ENCODE results near the gene PPP1R9A.
A peak's percentile ranks its signal among the peaks of the same experiment; 100 is the strongest.

PPP1R9A gene

GRCh38 chr7:95250571-95250970, 343.2 kb downstream of the PPP1R9A start:
- H3K4me3 ChIP-seq (ENCODE audit: low read length), result no peak overlapping the region
- no peaks in the 10 kb centered on the region for H3K27me3 ChIP-seq (replicated peaks; ENCODE audit: control insufficient read depth, insufficient read depth, low read length)
- DNase-seq (ENCODE audit: low read depth), result no peak
- no peak overlapping the region for H3K9ac ChIP-seq (ENCODE audit: low read length)
- no peaks in the 10 kb centered on the region for H3K36me3 ChIP-seq (ENCODE audit: control insufficient read depth, insufficient read depth, low read length, severe bottlenecking)
- no peaks in the 10 kb centered on the region for H3K9me3 ChIP-seq (ENCODE audit: control insufficient read depth, low read length)
- no peaks in the 10 kb centered on the region for H3K4me1 ChIP-seq (ENCODE audit: control insufficient read depth, insufficient read depth, low read length)

GRCh38 chr7:95251966-95252365, 344.6 kb downstream of the PPP1R9A start:
- no peaks in the 10 kb centered on the region for H3K9me3 ChIP-seq (ENCODE audit: control insufficient read depth, low read length)
- H3K4me1 ChIP-seq (ENCODE audit: control insufficient read depth, insufficient read depth, low read length), result no peaks in the 10 kb centered on the region
- no peak overlapping the region for H3K4me3 ChIP-seq (ENCODE audit: low read length)
- no peak overlapping the region for H3K9ac ChIP-seq (ENCODE audit: low read length)
- DNase-seq (ENCODE audit: low read depth), result no peak
- H3K27me3 ChIP-seq (replicated peaks; ENCODE audit: control insufficient read depth, insufficient read depth, low read length), result no peaks in the 10 kb centered on the region
- no peaks in the 10 kb centered on the region for H3K36me3 ChIP-seq (ENCODE audit: control insufficient read depth, insufficient read depth, low read length, severe bottlenecking)

- no peak for DNase-seq (ENCODE audit: low read depth)
- H3K4me1 ChIP-seq (ENCODE audit: control insufficient read depth, insufficient read depth, low read length), result no peaks in the 10 kb centered on the region
- no peak overlapping the region for H3K9ac ChIP-seq (ENCODE audit: low read length)
- no peaks in the 10 kb centered on the region for H3K27me3 ChIP-seq (replicated peaks; ENCODE audit: control insufficient read depth, insufficient read depth, low read length)
- no peak overlapping the region for H3K4me3 ChIP-seq (ENCODE audit: low read length)
- no peaks in the 10 kb centered on the region for H3K9me3 ChIP-seq (ENCODE audit: control insufficient read depth, low read length)
- no peaks in the 10 kb centered on the region for H3K36me3 ChIP-seq (ENCODE audit: control insufficient read depth, insufficient read depth, low read length, severe bottlenecking)
These were observed 346.6 kb downstream of the PPP1R9A start for GRCh38 chr7:95253986-95254385.

- no peaks in the 10 kb centered on the region for H3K36me3 ChIP-seq (ENCODE audit: control insufficient read depth, insufficient read depth, low read length, severe bottlenecking)
- H3K4me3 ChIP-seq (ENCODE audit: low read length), result no peak overlapping the region
- no peaks in the 10 kb centered on the region for H3K27me3 ChIP-seq (replicated peaks; ENCODE audit: control insufficient read depth, insufficient read depth, low read length)
- H3K4me1 ChIP-seq (ENCODE audit: control insufficient read depth, insufficient read depth, low read length), result no peaks in the 10 kb centered on the region
- no peak overlapping the region for H3K9ac ChIP-seq (ENCODE audit: low read length)
- no peaks in the 10 kb centered on the region for H3K9me3 ChIP-seq (ENCODE audit: control insufficient read depth, low read length)
- DNase-seq (ENCODE audit: low read depth), result no peak
These were observed 348.3 kb downstream of the PPP1R9A start for GRCh38 chr7:95255691-95256090.

GRCh38 chr7:95261895-95262415, 354.6 kb downstream of the PPP1R9A start:
- Histone ChIP-seq H3K4me3 (ENCODE audit: low read length) (no peak overlapping the region), H3K9ac (ENCODE audit: low read length) (no peak overlapping the region), H3K36me3 (ENCODE audit: control insufficient read depth, insufficient read depth, low read length, severe bottlenecking) (no peaks in the 10 kb centered on the region), H3K27me3 (replicated peaks; ENCODE audit: control insufficient read depth, insufficient read depth, low read length) (no peaks in the 10 kb centered on the region), H3K4me1 (ENCODE audit: control insufficient read depth, insufficient read depth, low read length) (no peaks in the 10 kb centered on the region), H3K9me3 (ENCODE audit: control insufficient read depth, low read length) (no peaks in the 10 kb centered on the region)
- DNase-seq (ENCODE audit: low read depth), result no peak

GRCh38 chr7:95262875-95263274, 355.5 kb downstream of the PPP1R9A start:
- no peaks in the 10 kb centered on the region for H3K9me3 ChIP-seq (ENCODE audit: control insufficient read depth, low read length)
- DNase-seq (ENCODE audit: low read depth), result no peak
- no peak overlapping the region for H3K4me3 ChIP-seq (ENCODE audit: low read length)
- no peaks in the 10 kb centered on the region for H3K36me3 ChIP-seq (ENCODE audit: control insufficient read depth, insufficient read depth, low read length, severe bottlenecking)
- no peak overlapping the region for H3K9ac ChIP-seq (ENCODE audit: low read length)
- H3K4me1 ChIP-seq (ENCODE audit: control insufficient read depth, insufficient read depth, low read length), result no peaks in the 10 kb centered on the region
- no peaks in the 10 kb centered on the region for H3K27me3 ChIP-seq (replicated peaks; ENCODE audit: control insufficient read depth, insufficient read depth, low read length)

GRCh38 chr7:95263785-95264362, 356.5 kb downstream of the PPP1R9A start:
- H3K27me3 ChIP-seq (replicated peaks; ENCODE audit: control insufficient read depth, insufficient read depth, low read length), result no peaks in the 10 kb centered on the region
- no peak overlapping the region for H3K9ac ChIP-seq (ENCODE audit: low read length)
- no peaks in the 10 kb centered on the region for H3K4me1 ChIP-seq (ENCODE audit: control insufficient read depth, insufficient read depth, low read length)
- no peaks in the 10 kb centered on the region for H3K9me3 ChIP-seq (ENCODE audit: control insufficient read depth, low read length)
- no peak for DNase-seq (ENCODE audit: low read depth)
- no peak overlapping the region for H3K4me3 ChIP-seq (ENCODE audit: low read length)
- no peaks in the 10 kb centered on the region for H3K36me3 ChIP-seq (ENCODE audit: control insufficient read depth, insufficient read depth, low read length, severe bottlenecking)

GRCh38 chr7:95264363-95264891, 357.0 kb downstream of the PPP1R9A start:
- H3K36me3 ChIP-seq (ENCODE audit: control insufficient read depth, insufficient read depth, low read length, severe bottlenecking), result no peaks in the 10 kb centered on the region
- H3K9ac ChIP-seq (ENCODE audit: low read length), result no peak overlapping the region
- H3K9me3 ChIP-seq (ENCODE audit: control insufficient read depth, low read length), result no peaks in the 10 kb centered on the region
- no peak overlapping the region for H3K4me3 ChIP-seq (ENCODE audit: low read length)
- peak; percentile 38 for DNase-seq (ENCODE audit: low read depth)
- H3K4me1 ChIP-seq (ENCODE audit: control insufficient read depth, insufficient read depth, low read length), result no peaks in the 10 kb centered on the region
- no peaks in the 10 kb centered on the region for H3K27me3 ChIP-seq (replicated peaks; ENCODE audit: control insufficient read depth, insufficient read depth, low read length)

- DNase-seq (ENCODE audit: low read depth), result no peak
- no peaks in the 10 kb centered on the region for H3K27me3 ChIP-seq (replicated peaks; ENCODE audit: control insufficient read depth, insufficient read depth, low read length)
- no peaks in the 10 kb centered on the region for H3K9me3 ChIP-seq (ENCODE audit: control insufficient read depth, low read length)
- H3K36me3 ChIP-seq (ENCODE audit: control insufficient read depth, insufficient read depth, low read length, severe bottlenecking), result no peaks in the 10 kb centered on the region
- H3K4me3 ChIP-seq (ENCODE audit: low read length), result no peak overlapping the region
- H3K9ac ChIP-seq (ENCODE audit: low read length), result no peak overlapping the region
- H3K4me1 ChIP-seq (ENCODE audit: control insufficient read depth, insufficient read depth, low read length), result no peaks in the 10 kb centered on the region
These were observed 358.2 kb downstream of the PPP1R9A start for GRCh38 chr7:95265634-95266033.

GRCh38 chr7:95267754-95268153, 360.4 kb downstream of the PPP1R9A start:
- Histone ChIP-seq H3K9ac (ENCODE audit: low read length) (no peak overlapping the region), H3K9me3 (ENCODE audit: control insufficient read depth, low read length) (no peaks in the 10 kb centered on the region), H3K36me3 (ENCODE audit: control insufficient read depth, insufficient read depth, low read length, severe bottlenecking) (no peaks in the 10 kb centered on the region), H3K27me3 (replicated peaks; ENCODE audit: control insufficient read depth, insufficient read depth, low read length) (no peaks in the 10 kb centered on the region), H3K4me3 (ENCODE audit: low read length) (no peak overlapping the region), H3K4me1 (ENCODE audit: control insufficient read depth, insufficient read depth, low read length) (no peaks in the 10 kb centered on the region)
- DNase-seq (ENCODE audit: low read depth), result no peak

- DNase-seq (ENCODE audit: low read depth), result no peak
- Histone ChIP-seq H3K4me3 (ENCODE audit: low read length) (no peak overlapping the region), H3K9me3 (ENCODE audit: control insufficient read depth, low read length) (no peaks in the 10 kb centered on the region), H3K4me1 (ENCODE audit: control insufficient read depth, insufficient read depth, low read length) (no peaks in the 10 kb centered on the region), H3K36me3 (ENCODE audit: control insufficient read depth, insufficient read depth, low read length, severe bottlenecking) (no peaks in the 10 kb centered on the region), H3K27me3 (replicated peaks; ENCODE audit: control insufficient read depth, insufficient read depth, low read length) (no peaks in the 10 kb centered on the region), H3K9ac (ENCODE audit: low read length) (no peak overlapping the region)
These were observed 362.2 kb downstream of the PPP1R9A start for GRCh38 chr7:95269640-95270039.

GRCh38 chr7:95276114-95276513, 368.7 kb downstream of the PPP1R9A start:
- no peaks in the 10 kb centered on the region for H3K4me1 ChIP-seq (ENCODE audit: control insufficient read depth, insufficient read depth, low read length)
- no peak for DNase-seq (ENCODE audit: low read depth)
- H3K36me3 ChIP-seq (ENCODE audit: control insufficient read depth, insufficient read depth, low read length, severe bottlenecking), result no peaks in the 10 kb centered on the region
- no peaks in the 10 kb centered on the region for H3K9me3 ChIP-seq (ENCODE audit: control insufficient read depth, low read length)
- no peak overlapping the region for H3K9ac ChIP-seq (ENCODE audit: low read length)
- H3K4me3 ChIP-seq (ENCODE audit: low read length), result no peak overlapping the region
- H3K27me3 ChIP-seq (replicated peaks; ENCODE audit: control insufficient read depth, insufficient read depth, low read length), result no peaks in the 10 kb centered on the region
